T-cell (primary cell): ENCODE measurements around the gene ENPP1. TPM values are rescaled to one million over a fixed set of nuclear protein-coding genes. Genes with fewer than 3 reads are reported as not detected.

ENCODE experiments used
- ATAC-seq, 4 experiments: fragments of 200-7000 bp in 3 of 4; fragments of 150-1000 bp in 1 of 4; cut with Tn5 transposase; replicated peaks in 1 of 4; 1 replicate in 3 of 4; 2 replicates in 1 of 4; pipeline ENCODE4 v1.10.0; 2021; ENCODE audit warnings: moderate library complexity in 3 of 4, mild to moderate bottlenecking in 2 of 4, moderate number of reproducible peaks in 1 of 4
- CTCF ChIA-PET, 2 donors: fragments of 300-600 bp; sonication (Branson Sonifier 250); formaldehyde crosslinking; loops; one replicate each; lab custom pipeline; 2022; ENCODE audit warnings: antibody characterized with exemption in 2 of 2; lab: Charles Lee
- POLR2A ChIA-PET, 2 donors: fragments of 300-600 bp; sonication (Branson Sonifier 250); formaldehyde crosslinking; loops; one replicate each; lab custom pipeline; 2022; ENCODE audit warnings: antibody characterized with exemption in 2 of 2; lab: Charles Lee
- DNase-seq, 35 experiments: peaks; one replicate each; pipeline versions ENCODE4 v3.0.0 to v3.0.0-alpha.2; 2013 to 2023
- H3K27ac ChIP-seq: one replicate; pipeline ENCODE4 v1.5.1; 2013; ENCODE audit warnings: low read length
- H3K27me3 ChIP-seq, 2 experiments: replicated peaks in 1 of 2; 1 replicate in 1 of 2; 2 replicates in 1 of 2; pipeline versions ENCODE4 v1.6.1 to v1.7.0; 2013; ENCODE audit warnings: low read length in 1 of 2, mixed read lengths in 1 of 2; ENCODE audit not compliant: control insufficient read depth in 2 of 2, insufficient read depth in 2 of 2; ENCODE audit errors: extremely low read depth in 1 of 2
- H3K36me3 ChIP-seq, 2 donors: 1 replicate in 1 of 2; 2 replicates in 1 of 2; pipeline versions ENCODE4 v1.6.1 to v1.7.0; 2013; ENCODE audit warnings: low read length in 1 of 2; ENCODE audit not compliant: control insufficient read depth in 2 of 2, insufficient read depth in 1 of 2; ENCODE audit errors: extremely low read depth in 1 of 2
- H3K4me1 ChIP-seq, 2 experiments: 1 replicate in 1 of 2; 2 replicates in 1 of 2; pipeline versions ENCODE4 v1.6.1 to v1.7.0; 2013; ENCODE audit warnings: low read length in 2 of 2, mixed read lengths in 1 of 2; ENCODE audit not compliant: insufficient read depth in 2 of 2, control insufficient read depth in 1 of 2; ENCODE audit errors: extremely low read depth in 1 of 2
- H3K4me3 ChIP-seq, 2 donors: 1 replicate in 1 of 2; 2 replicates in 1 of 2; pipeline versions ENCODE4 v1.5.1 to v1.7.0; 2013; ENCODE audit warnings: mild to moderate bottlenecking in 2 of 2, low read length in 1 of 2, moderate library complexity in 1 of 2; ENCODE audit not compliant: control insufficient read depth in 1 of 2; ENCODE audit errors: extremely low read depth in 1 of 2
- H3K9me3 ChIP-seq: 2 replicates; pipeline ENCODE4 v1.7.0; 2013
- H3K27ac Mint-ChIP-seq, 2 donors: one replicate each; pipeline ENCODE4 v1.8.0; 2020 to 2021; ENCODE audit warnings: mild to moderate bottlenecking in 2 of 2, mixed read lengths in 2 of 2
- H3K27me3 Mint-ChIP-seq, 2 donors: one replicate each; pipeline ENCODE4 v1.8.0; 2021 to 2022; ENCODE audit warnings: mixed read lengths in 2 of 2
- H3K36me3 Mint-ChIP-seq: one replicate; pipeline ENCODE4 v1.8.0; 2021; ENCODE audit warnings: mixed read lengths
- H3K4me1 Mint-ChIP-seq, 3 donors: one replicate each; pipeline ENCODE4 v1.8.0; 2020 to 2022; ENCODE audit warnings: mixed read lengths in 3 of 3, mild to moderate bottlenecking in 1 of 3
- H3K4me3 Mint-ChIP-seq, 3 donors: one replicate each; pipeline ENCODE4 v1.8.0; 2020 to 2022; ENCODE audit warnings: mild to moderate bottlenecking in 3 of 3, mixed read lengths in 3 of 3, moderate library complexity in 3 of 3
- H3K9me3 Mint-ChIP-seq, 3 donors: one replicate each; pipeline ENCODE4 v1.8.0; 2020 to 2022; ENCODE audit warnings: mixed read lengths in 3 of 3
- WGBS: methylation state at CpG from one replicate; pipeline ENCODE4 v1.1.5; 2013; ENCODE audit warnings: missing lambda C conversion rate; ENCODE audit not compliant: insufficient coverage; 5-methylcytosine and 5-hydroxymethylcytosine counted together
- total RNA-seq, 35 experiments: library from RNA in 6 of 35; stranded (reverse) in 6 of 35; fragments of 120-200 nt in 1 of 35; gene quantifications; one replicate each; pipeline versions ENCODE4 v1.2.1 to v1.2.4 and lab custom pipeline; 2013 to 2026

The ENPP1 gene
- total RNA-seq, 5 donors from 2014 or later (not counting 1 experiment from before 2014, with no cell fraction given): 0.15 to 0.47 (median 0.35) TPM

DNA sequence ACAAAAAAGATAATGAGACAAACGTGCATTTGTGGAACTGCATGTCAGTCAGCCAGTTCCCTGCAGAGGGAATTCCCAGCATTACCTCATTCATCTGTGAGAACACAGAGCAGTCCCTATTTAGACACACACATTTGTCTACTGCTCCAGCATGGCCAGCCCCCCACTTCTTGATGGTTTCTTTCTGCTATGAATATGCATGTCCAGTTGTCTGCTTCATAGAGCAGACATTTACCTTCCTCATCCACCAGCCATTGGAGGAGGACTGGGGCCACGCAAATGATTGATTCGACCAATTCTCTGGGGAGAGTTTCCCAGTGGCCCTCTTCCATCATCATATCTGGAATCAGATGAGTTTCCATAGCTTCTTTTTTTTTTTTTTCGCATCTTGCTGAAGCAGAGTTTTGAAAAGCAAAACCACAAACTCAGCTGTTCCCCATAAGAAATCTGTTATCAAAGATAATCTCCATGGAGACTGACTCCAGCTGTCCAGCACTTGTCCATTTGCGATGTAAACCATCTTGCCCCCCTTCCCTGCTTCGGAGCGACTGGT lies 11.8 kb downstream of the ENPP1 start:
- Mint-ChIP-seq H3K27me3 (peaks cover 20 to 38% of the 10 kb centered on the region in 2 donors), H3K4me3 (no peak overlapping the region), H3K9me3 (no peaks in the 10 kb centered on the region), H3K36me3 (no peaks in the 10 kb centered on the region), H3K4me1 (no peaks in the 10 kb centered on the region), H3K27ac (no peak overlapping the region)
- H3K9me3 ChIP-seq: no peaks in the 10 kb centered on the region
- H3K4me3 ChIP-seq: no peak overlapping the region
- CTCF ChIA-PET: interaction anchor here in 1 of 2 donors (0.7 kb wide), 1 partner anchor 804 kb away, joined by 3 read pairs; no protein-coding TSS in a partner anchor
- ATAC-seq (no peak), DNase-seq (no peak)
- POLR2A ChIA-PET: no interaction called here
- H3K4me1 ChIP-seq: no peaks in the 10 kb centered on the region
- H3K27me3 ChIP-seq: no peaks in the 10 kb centered on the region
- H3K27ac ChIP-seq: no peak overlapping the region
- no peaks in the 10 kb centered on the region for H3K36me3 ChIP-seq
- 25% methylated on average over 1 of the region's 7 CpGs for WGBS

- no peaks in the 10 kb centered on the region for H3K36me3 ChIP-seq
These were observed 13.4 kb downstream of the ENPP1 start for GRCh38 chr6:131821010-131821807.

GRCh38 chr6:131822119-131822518 lies 14.3 kb downstream of the ENPP1 start:
- no peaks in the 10 kb centered on the region for H3K9me3 ChIP-seq
- Mint-ChIP-seq H3K9me3 (no peaks in the 10 kb centered on the region), H3K27me3 (peaks cover 20 to 31% of the 10 kb centered on the region in 2 donors), H3K4me1 (no peaks in the 10 kb centered on the region), H3K4me3 (no peak overlapping the region), H3K27ac (no peak overlapping the region), H3K36me3 (no peaks in the 10 kb centered on the region)
- ChIA-PET CTCF (no interaction called here), POLR2A (no interaction called here)
- H3K27ac ChIP-seq: no peak overlapping the region
- H3K27me3 ChIP-seq: no peaks in the 10 kb centered on the region
- ATAC-seq: no peak
- no peak for DNase-seq
- H3K4me3 ChIP-seq: no peak overlapping the region
- no CpG with 5 or more reads among the region's 3 CpGs for WGBS
- no peaks in the 10 kb centered on the region for H3K36me3 ChIP-seq
- no peaks in the 10 kb centered on the region for H3K4me1 ChIP-seq

More at GRCh38 chr6:131821010-131821807, 13.4 kb downstream of the ENPP1 start:
- Histone ChIP-seq H3K27ac (no peak overlapping the region), H3K4me3 (no peak overlapping the region), H3K9me3 (no peaks in the 10 kb centered on the region), H3K27me3 (no peaks in the 10 kb centered on the region), H3K4me1 (no peaks in the 10 kb centered on the region)
- Mint-ChIP-seq H3K27ac (no peak overlapping the region), H3K4me3 (no peak overlapping the region), H3K27me3 (peaks cover 20 to 30% of the 10 kb centered on the region in 2 donors), H3K36me3 (no peaks in the 10 kb centered on the region), H3K9me3 (no peaks in the 10 kb centered on the region), H3K4me1 (no peaks in the 10 kb centered on the region)
- POLR2A ChIA-PET: no interaction called here
- DNase-seq (no peak), ATAC-seq (no peak)
- 88% methylated on average over 6 of the region's 6 CpGs for WGBS
- CTCF ChIA-PET: no interaction called here

DNA sequence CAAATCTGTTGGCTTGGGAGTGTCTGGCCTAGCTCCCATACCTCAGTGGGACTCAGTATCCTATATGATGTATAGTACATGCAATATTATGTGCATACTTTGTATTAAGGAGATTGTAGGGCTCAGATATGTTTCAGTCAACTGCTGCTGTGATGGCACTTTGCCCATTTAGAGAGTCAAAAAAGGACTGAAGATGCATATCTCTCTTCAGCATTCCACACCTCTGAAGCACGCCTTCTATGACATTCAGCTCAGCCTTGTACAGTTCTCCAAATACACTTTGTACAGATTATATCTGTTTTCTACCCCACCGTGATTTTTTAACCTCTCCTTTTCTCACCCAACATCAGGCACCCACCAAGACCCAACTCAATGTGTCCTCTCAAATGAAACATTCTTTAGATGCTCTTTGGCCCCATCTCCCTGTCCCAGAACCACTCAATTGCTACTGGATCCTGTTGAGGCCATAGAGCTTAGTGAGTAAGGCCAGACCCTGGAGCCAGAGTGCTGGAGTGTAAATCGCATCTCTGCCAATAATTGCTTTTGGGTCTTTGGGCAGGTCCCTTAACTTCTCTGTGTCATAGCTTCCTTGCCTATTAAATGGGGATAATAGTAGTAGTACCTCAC lies 15.6 kb downstream of the ENPP1 start:
- no peak overlapping the region for H3K4me3 Mint-ChIP-seq
- H3K9me3 ChIP-seq: no peaks in the 10 kb centered on the region
- DNase-seq: no peak
- 89% methylated on average over 3 of the region's 3 CpGs for WGBS
- ATAC-seq: no peak
- ChIA-PET POLR2A (no interaction called here), CTCF (no interaction called here)
- H3K27ac ChIP-seq: no peak overlapping the region
- H3K27me3 ChIP-seq: peaks cover 0 to 3% of the 10 kb centered on the region in 2 experiments
- no peaks in the 10 kb centered on the region for H3K36me3 Mint-ChIP-seq
- no peaks in the 10 kb centered on the region for H3K9me3 Mint-ChIP-seq
- peaks cover 22 to 28% of the 10 kb centered on the region in 2 donors for H3K27me3 Mint-ChIP-seq
- no peaks in the 10 kb centered on the region for H3K36me3 ChIP-seq
- H3K27ac Mint-ChIP-seq: no peak overlapping the region
- no peak overlapping the region for H3K4me3 ChIP-seq
- H3K4me1 Mint-ChIP-seq: no peaks in the 10 kb centered on the region
- H3K4me1 ChIP-seq: no peaks in the 10 kb centered on the region

- ChIA-PET CTCF (no interaction called here), POLR2A (no interaction called here)
- Histone ChIP-seq H3K36me3 (no peaks in the 10 kb centered on the region), H3K9me3 (no peaks in the 10 kb centered on the region), H3K4me3 (no peak overlapping the region), H3K4me1 (no peaks in the 10 kb centered on the region), H3K27ac (no peak overlapping the region), H3K27me3 (peaks cover 2 to 3% of the 10 kb centered on the region in 2 experiments)
- WGBS: no CpG with 5 or more reads among the region's 1 CpG
- Mint-ChIP-seq H3K9me3 (no peaks in the 10 kb centered on the region), H3K4me1 (no peaks in the 10 kb centered on the region), H3K27ac (no peak overlapping the region), H3K27me3 (peaks cover 22 to 28% of the 10 kb centered on the region in 2 donors), H3K4me3 (no peak overlapping the region), H3K36me3 (no peaks in the 10 kb centered on the region)
- no peak for ATAC-seq
- DNase-seq: no peak
These were observed 18.1 kb downstream of the ENPP1 start for GRCh38 chr6:131825946-131826345.

- peaks cover 2 to 3% of the 10 kb centered on the region in 2 experiments for H3K27me3 ChIP-seq
- ChIA-PET POLR2A (no interaction called here), CTCF (no interaction called here)
- no peak overlapping the region for H3K27ac ChIP-seq
- H3K27me3 Mint-ChIP-seq: peaks cover 20% of the 10 kb centered on the region in 2 donors
- DNase-seq (no peak), ATAC-seq (no peak)
- no peaks in the 10 kb centered on the region for H3K36me3 ChIP-seq
- H3K36me3 Mint-ChIP-seq: no peaks in the 10 kb centered on the region
- no peak overlapping the region for H3K27ac Mint-ChIP-seq
- no peaks in the 10 kb centered on the region for H3K9me3 Mint-ChIP-seq
- WGBS: 69% methylated on average over 6 of the region's 7 CpGs
- H3K4me3 ChIP-seq: no peak overlapping the region
- H3K9me3 ChIP-seq: no peaks in the 10 kb centered on the region
- no peaks in the 10 kb centered on the region for H3K4me1 Mint-ChIP-seq
- no peak overlapping the region for H3K4me3 Mint-ChIP-seq
- H3K4me1 ChIP-seq: no peaks in the 10 kb centered on the region
These were observed 20.3 kb downstream of the ENPP1 start for GRCh38 chr6:131828080-131828479.
